HL-60/S4 (cell line): Measurements from ENCODE around the gene HECTD1.
"Not testable (repeated sequence)": the region's sequence is repeated elsewhere in the genome, so short reads cannot be mapped to it uniquely, and the experiment has no call there.

ENCODE experiments used
- in situ Hi-C: fragments of 300-500 bp; cut with MboI; formaldehyde crosslinking; loops from 2 replicates; pipeline ENCODE4 v1.14.3; 2022; ENCODE audit warnings: low sequenced_read_pairs

The HECTD1 gene

GRCh38 chr14:31096255-31096654 lies 111.3 kb downstream of the HECTD1 start:
- in situ Hi-C loops: no loop called here

DNA sequence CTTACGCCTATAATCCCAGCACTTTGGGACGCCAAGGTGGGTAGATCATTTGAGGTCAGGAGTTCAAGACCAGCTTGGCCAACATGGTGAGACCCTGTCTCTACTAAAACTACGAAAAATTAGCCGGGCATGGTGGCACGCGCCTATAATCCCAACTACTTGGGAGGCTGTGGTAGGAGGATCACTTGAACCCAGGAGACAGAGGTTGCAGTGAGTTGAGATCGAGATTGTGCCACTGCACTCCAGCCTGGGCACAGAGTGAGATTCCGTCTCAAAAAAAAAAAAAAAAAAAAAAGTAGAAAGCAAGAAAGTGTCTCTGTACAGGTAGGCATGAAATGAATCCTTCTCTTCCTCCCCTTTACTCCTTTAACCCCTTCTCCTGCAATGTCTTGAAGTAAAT lies 111.8 kb downstream of the HECTD1 start:
- in situ Hi-C loops: not testable (repeated sequence)

DNA sequence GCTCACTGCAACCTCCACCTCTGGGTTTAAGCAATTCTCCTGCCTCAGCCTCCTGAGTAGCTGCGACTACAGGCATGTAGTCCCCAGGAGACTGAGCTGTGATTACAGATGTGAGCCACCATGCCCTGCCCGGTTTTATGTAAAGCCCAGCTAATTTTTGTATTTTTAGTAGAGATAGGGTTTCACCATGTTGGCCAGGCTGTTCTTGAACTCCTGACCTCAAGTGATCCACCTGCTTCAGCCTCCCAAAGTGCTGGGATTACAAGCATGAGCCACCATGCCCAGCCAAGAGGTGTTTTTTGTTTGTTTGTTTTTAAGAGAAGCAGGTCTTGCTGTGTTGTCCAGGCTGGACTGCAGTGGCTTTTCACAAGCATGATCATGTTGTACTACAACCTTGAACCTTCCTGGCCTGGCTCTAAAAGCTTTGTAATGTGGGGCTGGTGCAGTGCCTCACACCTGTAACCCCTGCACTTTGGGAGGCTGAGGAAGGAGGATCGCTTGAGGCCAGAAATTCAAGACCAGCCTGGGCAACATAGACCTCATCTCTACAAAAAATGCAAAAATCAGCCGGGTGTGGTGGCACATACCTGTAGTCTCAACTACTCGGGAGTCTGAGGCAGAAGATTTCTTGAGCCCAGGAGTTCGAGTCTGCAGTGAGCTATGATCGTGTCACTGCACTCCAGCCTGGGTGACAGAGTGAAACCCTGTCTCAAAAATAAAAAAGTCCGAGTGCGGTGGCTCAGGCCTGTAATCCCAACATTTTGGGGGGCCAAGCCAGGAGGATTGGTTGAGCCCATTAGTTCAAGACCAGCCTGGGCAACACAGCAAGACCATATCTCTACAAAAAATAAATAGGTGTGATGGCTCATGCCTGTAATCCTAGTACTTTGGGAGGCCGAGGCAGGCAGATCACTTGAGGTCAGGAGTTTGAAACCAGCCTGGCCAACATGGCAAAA lies 113.4 kb downstream of the HECTD1 start:
- in situ Hi-C loops: not testable (repeated sequence)

GRCh38 chr14:31092160-31092708 lies 115.4 kb downstream of the HECTD1 start:
- in situ Hi-C loops: no loop called here

DNA sequence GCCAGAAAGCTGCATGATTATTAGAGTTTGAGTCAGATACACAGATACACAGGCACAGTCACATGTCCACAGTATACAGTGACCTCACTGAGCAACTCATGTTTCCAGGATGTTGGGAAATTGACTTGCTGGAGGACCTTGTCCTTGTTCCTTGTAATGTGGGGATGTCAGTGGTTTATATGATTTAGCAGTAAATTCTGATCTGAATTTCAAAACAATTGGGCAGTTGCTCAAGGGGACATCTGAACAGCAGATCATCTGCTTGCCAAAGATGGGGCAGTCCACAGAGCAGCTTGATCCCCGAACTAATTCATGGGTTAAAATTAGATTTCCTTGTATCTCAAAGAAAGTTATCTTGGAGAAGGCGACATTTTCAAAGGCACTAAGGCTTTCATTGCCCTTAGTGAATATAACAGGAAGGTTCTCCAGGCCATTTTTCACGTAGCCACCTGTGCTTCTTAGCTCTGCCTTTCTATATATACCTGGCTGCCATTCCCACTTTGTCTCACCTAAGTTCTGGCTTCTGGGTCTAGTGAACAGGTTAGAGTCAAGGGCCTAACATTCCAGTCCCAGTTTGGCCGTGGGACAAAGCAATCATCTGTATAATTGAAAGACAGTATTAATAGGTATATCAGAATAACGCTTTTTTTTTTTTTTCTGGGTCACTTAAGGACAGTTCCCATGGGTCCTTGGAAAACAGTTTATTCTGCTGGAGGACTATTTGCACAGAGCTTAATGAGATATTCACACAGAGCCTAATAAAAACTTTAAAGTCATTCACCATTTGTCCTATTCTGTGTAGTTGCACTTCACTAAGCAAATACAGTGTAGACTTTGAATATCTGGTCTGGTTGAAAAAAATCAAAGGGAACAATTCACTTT lies 116.5 kb downstream of the HECTD1 start:
- in situ Hi-C loops: no loop called here

DNA sequence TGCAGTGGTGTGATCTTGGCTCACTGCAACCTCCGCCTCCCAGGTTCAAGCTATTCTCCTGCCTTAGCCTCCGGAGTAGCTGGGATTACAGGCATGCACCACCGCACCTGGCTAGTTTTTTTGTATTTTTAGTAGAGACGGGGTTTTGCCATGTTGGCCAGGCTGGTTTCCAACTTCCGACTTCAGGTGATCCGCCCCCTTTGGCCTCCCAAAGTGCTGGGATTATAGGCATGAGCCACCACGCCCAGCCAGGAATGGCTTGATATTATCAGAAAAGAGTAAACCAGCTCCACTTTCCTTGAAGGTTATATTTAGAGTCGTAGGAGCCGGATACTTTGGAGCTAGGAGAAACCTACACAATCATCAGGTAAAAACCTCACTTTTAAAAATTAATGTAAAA lies 121.1 kb downstream of the HECTD1 start:
- in situ Hi-C loops: loop anchor here (5.0 kb wide), 1 partner anchor 104 kb away; no protein-coding TSS in a partner anchor

DNA sequence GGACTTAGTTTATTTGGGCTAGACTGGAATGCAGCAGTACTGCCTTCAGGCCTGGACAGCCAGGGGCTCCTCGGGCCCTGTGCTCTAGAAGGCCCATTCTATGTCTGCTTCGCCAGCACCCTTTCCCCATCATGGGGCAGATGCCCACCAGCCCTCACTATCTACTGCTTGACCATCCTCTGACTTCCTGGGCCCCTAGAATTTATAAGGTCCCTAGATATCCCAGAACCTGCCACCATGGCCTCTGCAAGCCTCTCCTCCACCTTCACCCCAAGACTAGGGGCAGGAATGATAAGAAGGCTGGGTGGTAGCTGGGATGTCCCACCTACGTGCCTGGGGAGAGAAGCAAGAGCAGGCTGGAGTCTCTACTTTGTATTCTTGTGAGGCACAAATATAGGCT lies 122.6 kb downstream of the HECTD1 start:
- in situ Hi-C loops: loop anchor here (5.0 kb wide), 1 partner anchor 103 kb away; no protein-coding TSS in a partner anchor

- in situ Hi-C loops: no loop called here
Observed at GRCh38 chr14:31084385-31084784, 123.2 kb downstream of the HECTD1 start.

GRCh38 chr14:31083781-31084180 lies 123.8 kb downstream of the HECTD1 start:
- in situ Hi-C loops: no loop called here

GRCh38 chr14:31080484-31080883 lies 127.1 kb downstream of the HECTD1 start:
- in situ Hi-C loops: no loop called here

- in situ Hi-C loops: no loop called here
Observed at GRCh38 chr14:31080056-31080455, 127.5 kb downstream of the HECTD1 start.

DNA sequence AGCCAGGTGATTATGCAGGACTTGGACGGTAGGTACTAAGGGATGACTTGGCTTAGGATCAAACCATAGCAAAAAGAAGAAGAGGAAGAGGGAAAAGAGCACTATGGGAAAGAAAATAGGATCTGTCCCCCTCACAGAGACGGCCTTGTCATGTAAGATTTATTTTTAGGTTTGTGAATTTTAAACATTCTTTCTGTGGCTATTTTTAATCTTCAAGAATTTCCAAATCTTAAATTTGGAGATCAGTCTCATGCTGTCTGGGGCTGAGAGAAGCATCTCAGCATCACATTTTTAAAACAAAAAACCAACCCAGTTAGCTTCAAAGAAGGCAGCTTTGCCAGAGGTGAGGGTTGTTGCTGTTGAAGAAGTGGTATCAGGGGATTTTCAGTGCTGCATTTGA lies 128.8 kb downstream of the HECTD1 start:
- in situ Hi-C loops: no loop called here

DNA sequence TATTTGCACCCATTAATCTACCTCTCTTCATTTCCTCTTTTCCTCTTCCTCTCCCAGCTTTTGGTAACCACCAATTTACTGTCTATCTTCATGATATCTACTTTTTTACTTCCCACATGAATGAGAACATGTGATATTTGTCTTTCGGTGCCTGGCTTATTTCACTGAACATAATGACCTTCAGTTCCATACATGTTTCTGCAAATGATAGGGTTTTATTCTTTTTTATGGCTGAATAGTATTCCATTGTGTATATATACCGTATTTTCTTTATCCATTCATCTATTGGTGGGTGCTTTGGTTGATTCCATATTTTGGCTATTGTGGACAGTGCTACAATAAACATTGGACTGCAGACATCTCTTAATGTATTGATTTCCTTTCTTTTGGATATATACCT lies 132.4 kb downstream of the HECTD1 start:
- in situ Hi-C loops: no loop called here

DNA sequence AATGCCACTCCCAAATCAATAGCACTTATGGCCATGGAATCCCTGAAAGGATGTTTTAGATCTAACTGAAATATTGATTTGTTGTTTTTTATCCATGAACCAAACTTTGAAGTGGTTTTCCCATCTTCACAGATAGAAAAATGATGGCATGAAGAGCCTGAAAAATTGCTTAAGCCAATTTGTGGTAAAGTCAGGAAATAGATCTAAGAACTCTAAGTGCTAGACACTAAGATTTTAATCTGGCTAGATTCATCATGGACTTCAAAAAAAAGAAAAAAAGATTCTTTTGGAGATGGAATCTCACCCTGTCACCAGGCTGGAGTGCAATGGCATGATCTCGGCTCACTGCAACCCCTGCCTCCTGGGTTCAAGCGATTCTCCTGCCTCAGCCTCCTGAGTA lies 136.4 kb downstream of the HECTD1 start:
- in situ Hi-C loops: no loop called here

DNA sequence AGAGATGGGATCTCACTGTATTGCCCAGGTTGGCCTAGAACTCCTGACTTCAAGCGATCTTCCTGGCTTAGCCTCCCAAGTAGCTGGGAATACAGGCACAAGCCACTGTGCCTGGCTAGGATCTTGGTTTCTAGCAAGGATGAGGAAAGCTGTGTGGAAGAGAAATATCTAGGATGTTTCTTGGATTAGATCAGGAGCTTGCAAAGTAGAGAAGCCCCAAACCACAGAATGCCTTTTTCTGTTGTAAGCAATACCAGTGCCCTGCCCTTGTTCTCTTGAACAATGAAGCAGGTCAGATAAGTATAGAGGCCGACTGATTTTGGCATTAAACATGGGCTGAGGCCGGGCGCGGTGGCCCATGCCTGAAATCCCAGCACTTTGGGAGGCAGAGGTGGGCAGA lies 137.2 kb downstream of the HECTD1 start:
- in situ Hi-C loops: no loop called here

DNA sequence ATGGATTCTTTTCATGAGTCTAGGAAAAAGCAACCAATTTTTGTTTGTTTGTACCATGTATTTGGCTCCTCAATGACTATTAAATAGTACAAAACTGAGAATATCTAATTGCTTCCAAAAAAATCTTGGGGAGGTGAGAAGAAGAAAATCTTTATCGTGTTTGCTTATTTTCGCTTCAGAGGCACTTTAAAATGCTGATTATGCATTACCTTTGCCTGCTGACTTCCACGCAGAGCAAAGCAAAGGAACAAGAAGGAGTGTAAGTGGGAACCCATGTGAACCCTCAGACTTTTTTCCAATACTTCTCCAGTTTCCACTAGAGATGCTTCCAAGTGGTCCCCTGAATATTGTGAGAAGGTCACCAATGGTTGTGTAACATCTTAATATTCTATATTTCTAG lies 138.2 kb downstream of the HECTD1 start:
- in situ Hi-C loops: no loop called here

GRCh38 chr14:31068235-31068634 lies 139.4 kb downstream of the HECTD1 start:
- in situ Hi-C loops: no loop called here

GRCh38 chr14:31062908-31063307 lies 144.7 kb downstream of the HECTD1 start:
- in situ Hi-C loops: not testable (repeated sequence)

DNA sequence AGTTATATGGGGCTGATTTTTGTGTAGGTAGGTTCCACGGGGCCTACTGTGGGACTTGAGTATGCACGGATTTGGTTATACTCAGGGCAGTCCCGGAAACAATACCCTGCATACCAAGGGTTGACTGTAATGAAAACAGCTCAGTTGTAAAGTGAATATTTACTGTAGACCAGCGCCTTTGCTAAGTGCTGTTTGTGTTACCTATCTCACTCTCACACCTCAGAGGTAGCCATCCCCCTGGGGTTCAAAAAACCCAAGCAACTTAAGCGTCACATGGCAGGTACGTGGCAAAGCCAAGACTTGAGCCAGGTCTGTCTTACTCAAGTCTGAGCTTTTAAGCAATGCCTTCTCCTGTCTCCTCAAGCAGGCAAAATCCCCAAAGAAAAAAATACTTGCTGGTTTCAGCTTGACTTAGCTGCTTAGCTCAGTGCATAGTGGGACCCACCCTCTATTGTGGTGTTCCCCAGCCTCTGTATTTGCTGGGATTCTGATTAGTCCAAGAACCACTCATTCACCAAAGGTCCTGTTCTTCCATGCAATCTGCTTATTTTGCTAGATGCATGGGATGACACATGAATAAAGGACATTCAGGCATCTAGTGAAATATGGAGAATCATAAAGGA lies 147.2 kb downstream of the HECTD1 start:
- in situ Hi-C loops: no loop called here

GRCh38 chr14:31059152-31059924 lies 148.3 kb downstream of the HECTD1 start:
- in situ Hi-C loops: no loop called here
